GM18511 (cell line): ENCODE data around the gene PIK3AP1.
A peak's percentile ranks its signal among the peaks of the same experiment; 100 is the strongest.
"Not testable (repeated sequence)": the region's sequence is repeated elsewhere in the genome, so short reads cannot be mapped to it uniquely, and the experiment has no call there.

Experiments used
- ATAC-seq: cut with Tn5 transposase; IDR thresholded peaks from one replicate; pipeline ENCODE4 v1.9.1; 2021; ENCODE audit warnings: mild to moderate bottlenecking, moderate library complexity; ENCODE audit not compliant: unreplicated experiment

The PIK3AP1 gene, protein sequence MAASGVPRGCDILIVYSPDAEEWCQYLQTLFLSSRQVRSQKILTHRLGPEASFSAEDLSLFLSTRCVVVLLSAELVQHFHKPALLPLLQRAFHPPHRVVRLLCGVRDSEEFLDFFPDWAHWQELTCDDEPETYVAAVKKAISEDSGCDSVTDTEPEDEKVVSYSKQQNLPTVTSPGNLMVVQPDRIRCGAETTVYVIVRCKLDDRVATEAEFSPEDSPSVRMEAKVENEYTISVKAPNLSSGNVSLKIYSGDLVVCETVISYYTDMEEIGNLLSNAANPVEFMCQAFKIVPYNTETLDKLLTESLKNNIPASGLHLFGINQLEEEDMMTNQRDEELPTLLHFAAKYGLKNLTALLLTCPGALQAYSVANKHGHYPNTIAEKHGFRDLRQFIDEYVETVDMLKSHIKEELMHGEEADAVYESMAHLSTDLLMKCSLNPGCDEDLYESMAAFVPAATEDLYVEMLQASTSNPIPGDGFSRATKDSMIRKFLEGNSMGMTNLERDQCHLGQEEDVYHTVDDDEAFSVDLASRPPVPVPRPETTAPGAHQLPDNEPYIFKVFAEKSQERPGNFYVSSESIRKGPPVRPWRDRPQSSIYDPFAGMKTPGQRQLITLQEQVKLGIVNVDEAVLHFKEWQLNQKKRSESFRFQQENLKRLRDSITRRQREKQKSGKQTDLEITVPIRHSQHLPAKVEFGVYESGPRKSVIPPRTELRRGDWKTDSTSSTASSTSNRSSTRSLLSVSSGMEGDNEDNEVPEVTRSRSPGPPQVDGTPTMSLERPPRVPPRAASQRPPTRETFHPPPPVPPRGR

DNA sequence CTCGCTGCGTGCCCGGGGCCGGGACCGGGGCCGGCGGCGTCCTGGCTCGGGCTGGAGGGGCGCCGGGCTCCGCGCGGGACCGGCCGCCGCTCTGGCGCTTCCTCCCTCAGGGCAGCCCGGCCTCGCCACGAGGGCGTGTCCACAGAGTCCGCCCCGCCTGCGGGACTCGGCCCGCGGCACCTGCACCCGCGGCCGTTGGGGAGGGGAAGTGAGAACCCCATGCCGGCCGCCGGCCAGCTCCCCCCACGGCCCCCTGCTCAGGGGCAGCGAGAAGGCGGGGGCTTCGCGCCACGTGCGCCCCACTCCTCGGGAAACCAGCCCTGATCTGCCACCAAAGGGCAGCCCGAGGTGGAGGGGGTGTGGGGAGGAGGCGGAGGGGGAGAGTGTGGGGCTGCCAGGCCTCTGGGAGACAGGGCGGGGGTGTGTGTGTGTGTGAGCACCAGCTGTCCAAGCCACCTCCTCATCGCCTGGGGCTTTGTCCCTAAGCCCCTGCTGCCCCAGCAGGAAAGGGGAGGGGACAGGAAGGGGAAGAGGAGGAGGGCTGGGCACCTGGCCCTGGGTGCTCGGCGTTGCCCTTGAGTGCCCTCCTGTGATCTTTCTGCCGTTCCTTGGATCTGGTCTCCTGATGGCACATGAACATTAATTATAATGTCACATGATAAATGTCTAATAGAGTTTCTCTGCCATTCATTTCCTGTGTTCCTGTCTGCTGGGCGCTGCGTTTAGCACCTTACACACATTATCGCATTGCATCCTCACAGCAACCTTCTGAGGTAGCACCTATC lies at the start of gene PIK3AP1:
PIK3AP1 (minus strand) TSS at position 93 of the 785 bp plus-strand sequence. CDS start 120 bp downstream, outside the sequence.
- peak; percentile 79 for ATAC-seq

DNA sequence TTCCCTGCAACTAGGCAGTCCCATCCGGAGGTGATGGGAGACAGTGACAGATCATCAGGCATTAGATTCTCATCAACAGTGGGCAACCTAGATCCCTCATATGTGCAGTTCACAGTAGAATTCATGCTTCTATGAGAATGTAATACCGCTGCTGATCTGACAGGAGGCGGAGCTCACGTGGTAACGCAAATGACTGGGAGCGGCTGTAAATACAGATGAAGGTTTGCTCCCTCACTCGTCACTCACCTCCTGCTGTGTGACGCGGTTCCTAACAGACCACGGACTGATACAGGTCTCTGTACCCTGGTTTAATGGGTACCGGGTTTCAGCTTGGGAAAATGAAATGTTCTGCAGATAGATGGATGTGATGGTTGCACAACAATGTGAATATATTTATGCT lies 47.8 kb upstream of the PIK3AP1 start:
- no peak for ATAC-seq

DNA sequence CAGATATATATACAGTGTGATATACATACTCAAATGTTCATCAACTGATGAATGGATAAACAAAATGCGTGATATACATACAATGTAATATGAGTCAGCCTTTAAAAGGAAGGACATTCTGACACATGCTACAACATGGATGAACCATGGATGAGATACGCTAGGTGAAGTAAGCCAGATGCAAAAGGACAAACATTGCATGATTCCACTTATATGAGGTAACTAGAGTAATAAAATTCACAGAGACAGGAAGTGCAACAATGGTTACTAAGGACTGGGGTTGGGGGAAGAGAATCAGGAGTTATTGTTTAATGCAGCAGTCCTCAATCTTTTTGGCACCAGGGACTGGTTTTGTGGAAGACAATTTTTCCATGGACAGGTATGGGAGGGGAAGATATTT lies 47.3 kb upstream of the PIK3AP1 start:
- no peak for ATAC-seq

DNA sequence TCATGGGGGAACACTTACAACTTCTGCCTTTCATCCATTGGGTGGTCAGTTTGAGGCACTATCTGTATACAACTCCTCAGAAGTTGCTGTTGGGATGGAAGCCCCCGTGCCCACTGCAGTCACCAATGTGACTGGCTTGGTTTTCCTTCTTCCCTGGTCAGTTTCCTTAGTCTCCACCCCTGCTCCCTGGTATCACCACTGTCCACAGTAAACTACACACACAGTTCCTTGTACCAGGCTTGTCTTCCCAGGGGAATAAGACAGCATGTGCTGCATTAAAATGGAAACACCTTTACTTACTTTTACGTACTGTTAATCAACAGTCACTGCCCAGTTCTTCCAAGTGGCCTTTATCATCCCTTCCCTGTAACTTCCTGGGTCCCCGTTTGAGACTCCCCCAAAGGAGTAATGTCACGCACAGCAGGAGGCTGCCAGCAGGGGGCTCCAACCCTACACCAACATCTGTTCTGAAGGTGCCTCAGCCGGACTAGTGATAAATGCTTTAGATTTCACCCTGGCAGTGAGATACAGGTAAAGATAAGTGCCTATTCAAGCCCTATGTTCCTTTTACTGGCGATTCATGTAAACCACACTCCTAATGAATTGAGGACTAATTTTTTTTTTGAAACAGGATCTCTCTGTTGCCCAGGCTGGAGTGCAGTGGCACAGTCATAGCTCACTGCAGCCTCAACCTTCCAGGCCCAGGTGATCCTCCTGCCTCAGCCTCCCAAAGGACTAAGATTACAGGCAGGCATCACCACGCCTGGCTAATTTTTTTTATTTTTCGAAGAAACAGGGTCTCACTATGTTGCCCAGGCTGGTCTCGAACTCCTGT lies 45.3 kb upstream of the PIK3AP1 start:
- ATAC-seq = peak; percentile 57

DNA sequence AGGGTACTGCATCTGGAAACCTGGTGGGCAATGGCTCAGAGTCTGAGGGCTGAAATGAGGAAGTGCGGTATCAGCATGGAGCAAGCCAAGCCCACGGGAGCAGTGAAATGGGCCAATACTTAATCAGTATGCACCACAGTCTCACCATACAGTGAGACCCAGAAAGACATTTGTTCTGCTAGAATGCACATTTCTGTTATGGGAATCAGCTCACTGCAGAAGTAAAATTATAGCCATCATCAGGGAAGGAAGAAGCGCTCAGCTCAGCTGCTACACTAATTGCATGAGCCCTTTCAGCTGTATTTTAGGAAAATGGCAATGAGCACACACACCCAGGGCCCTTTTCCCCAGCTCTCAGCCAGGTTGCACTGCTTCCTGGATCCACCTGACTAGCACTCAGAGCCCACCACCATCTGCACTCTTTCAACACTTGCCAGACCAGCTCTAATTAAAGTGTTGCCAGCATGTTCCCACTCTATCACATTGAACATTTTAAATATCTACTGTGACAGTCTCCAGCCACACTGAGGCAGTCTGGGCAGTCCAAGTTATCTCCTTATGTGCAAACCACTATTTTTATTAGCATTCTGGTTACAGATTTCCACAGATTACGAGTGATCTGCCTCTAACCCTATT lies 44.2 kb upstream of the PIK3AP1 start:
- no peak for ATAC-seq

DNA sequence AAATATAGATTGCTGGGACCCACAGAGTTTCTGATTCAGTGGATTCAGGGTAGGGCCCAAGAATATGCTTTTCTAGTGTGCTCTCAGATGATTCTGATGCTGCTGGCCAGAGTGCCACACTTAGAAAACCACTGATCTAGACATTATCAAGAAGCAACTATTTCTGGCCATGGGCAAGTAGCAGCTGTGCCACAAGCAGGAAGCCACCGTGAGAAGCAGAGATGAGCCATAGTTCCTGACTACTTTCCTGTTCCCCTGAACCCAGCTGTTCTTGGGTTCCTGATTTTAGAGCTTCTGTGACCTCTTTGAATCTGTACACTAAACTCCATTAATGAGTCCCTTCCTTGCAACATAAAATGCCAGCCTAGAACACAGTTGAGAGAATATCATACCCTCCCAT lies 38.1 kb upstream of the PIK3AP1 start:
- ATAC-seq = peak; percentile 95

DNA sequence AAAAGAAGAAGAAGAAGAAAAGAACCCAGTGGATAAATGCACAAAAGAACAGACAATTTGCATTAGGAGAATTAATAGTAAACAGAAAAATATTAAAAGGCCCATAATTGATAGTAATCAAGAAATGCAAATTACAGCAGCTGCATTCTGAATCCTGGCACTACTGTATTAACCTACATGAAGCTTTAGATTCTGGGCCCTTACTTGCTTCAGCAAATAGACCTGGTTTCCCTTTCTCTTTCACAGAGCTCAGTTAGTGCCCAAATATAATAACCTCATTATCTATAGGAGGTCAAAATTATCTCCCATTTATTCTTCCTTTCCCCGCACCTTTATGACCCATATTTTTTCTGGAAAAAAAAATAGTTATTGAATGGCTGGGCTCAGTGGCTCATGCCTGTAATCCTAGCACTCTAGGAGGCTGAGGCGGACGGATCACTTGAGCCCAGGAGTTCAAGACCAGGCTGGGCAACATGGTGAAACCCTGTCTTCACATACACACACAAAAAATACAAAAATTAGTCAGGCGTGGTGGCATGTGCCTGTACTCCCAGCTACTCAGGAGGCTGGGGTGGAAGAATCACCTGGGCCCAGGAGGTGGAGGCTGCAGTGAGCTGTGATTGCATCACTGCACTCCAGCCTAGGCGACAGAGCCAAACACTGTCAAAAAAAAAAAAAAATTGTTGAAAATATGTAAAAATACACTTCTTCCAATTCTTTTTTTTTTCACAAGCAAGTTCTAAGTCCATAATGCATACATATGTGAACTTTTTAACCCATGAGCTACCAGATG lies 36.0 kb upstream of the PIK3AP1 start:
- no peak for ATAC-seq

DNA sequence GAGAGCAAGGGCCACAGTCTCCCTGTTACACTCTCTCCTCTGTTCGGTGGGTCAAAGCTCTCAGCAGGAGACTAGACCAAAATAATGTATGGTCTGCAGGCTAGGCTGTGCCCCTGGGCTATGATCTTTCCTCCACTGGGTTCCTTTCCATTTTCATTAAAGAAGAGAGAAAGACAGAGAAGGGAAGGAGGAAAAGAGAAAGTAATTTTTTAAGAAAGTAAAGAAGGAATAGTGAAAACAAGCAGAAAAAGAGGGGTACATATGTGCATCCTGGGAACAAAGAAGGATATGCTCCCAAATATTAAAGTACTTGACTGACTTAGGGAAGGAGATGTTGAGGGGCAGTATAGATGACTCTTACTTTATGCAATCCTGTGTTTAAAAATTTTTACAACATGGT lies 33.6 kb upstream of the PIK3AP1 start:
- ATAC-seq = no peak

DNA sequence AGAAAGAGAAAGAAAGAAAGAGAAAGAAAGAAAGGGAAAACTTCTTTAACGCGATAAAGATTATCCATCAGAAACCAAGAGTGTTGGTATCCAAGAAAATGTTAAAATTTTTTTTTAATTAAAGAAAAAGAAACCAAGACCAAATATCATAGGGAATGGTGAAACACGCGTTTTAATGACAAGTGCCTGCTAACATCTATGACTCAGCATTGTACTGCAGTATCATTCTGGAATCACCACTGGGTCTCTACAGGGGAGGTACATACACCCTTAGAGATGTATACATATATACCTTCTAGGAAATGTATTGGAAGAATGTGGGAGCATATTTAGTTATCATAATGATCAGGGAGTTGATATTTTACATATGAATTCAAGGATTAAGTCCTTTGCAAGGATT lies 32.1 kb upstream of the PIK3AP1 start:
- no peak for ATAC-seq

DNA sequence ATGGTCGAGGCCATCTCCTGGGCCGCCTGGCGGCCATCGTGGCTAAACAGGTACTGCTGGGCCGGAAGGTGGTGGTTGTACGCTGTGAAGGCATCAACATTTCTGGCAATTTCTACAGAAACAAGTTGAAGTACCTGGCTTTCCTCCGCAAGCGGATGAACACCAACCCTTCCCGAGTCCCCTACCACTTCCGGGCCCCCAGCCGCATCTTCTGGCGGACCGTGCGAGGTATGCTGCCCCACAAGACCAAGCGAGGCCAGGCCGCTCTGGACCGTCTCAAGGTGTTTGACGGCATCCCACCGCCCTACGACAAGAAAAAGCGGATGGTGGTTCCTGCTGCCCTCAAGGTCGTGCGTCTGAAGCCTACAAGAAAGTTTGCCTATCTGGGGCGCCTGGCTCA lies 30.0 kb upstream of the PIK3AP1 start:
- ATAC-seq = not testable (repeated sequence)

DNA sequence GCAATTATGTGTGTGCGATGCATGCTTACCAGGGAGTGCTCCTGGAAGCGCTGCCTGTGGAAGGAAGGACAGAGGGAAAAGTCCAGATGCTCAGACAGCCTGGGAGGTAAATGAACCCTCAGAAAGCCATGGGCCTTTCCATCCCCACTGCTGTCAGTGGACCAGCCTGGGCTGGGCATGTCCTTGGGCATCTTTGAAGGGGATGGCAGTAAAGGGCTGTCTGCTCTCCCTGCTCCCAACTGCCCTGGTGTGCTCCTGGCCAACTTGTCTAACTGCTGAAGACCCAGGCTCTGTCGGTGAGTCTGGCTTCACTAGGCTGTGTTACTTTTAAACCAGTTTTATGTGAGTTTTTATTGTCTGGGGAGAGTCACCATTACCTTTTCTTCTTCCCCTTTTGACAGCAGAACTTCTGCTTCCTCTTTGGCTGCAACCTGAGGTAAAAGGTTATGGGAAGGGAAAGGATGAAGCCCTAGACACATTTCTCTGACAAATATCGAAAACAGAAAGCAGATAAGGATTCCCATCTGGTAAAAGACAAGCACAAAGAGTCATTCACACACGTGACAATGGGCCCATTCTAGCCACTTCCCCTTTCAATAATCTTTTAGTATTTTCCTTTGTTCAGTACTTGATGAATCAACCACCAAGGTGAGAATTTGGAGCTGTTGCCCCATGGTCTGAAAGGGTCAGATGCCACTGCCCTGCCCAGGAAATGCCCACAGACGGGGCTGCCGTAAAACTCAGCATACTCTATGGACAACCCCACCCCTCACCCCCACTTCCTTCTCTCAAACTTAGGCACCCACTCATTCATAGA lies 27.6 kb upstream of the PIK3AP1 start:
- ATAC-seq = peak; percentile 92

DNA sequence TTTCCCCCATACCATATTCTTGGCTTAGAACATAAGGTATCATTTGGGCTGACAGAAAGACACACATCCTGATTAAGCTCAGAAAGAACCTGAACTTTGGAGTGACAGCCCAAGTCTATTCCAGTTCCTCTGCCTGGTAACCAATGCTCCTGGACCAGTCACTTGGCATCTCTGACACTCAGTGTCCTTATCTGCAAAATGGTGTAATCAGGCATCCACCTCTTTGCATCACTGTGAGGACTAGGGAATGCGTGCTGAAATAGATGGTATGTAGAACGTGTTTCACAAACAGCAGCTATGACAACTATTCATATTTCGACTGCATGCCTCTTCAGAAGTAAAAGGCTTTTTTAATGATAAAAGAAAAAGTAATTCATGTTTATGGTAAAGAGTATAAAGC lies 26.2 kb upstream of the PIK3AP1 start:
- no peak for ATAC-seq

DNA sequence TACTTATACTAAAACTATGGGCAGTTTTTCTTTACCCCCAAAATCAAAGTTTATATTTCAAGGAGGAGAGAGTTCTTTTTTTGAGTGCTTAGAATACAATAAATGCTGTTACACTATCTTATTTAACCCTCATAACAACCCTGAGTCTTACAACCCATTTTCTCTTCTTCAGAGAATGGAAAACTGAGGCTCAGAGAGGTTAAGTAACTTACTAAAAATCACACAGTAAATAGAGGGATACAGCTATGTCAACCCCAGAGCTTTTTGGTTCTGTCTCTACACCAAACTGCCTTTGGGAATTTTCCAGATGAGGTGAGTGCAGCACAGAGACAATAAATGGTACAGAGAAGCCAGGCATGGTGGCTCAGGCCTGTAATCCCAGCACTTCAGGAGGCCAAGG lies 25.6 kb upstream of the PIK3AP1 start:
- no peak for ATAC-seq

DNA sequence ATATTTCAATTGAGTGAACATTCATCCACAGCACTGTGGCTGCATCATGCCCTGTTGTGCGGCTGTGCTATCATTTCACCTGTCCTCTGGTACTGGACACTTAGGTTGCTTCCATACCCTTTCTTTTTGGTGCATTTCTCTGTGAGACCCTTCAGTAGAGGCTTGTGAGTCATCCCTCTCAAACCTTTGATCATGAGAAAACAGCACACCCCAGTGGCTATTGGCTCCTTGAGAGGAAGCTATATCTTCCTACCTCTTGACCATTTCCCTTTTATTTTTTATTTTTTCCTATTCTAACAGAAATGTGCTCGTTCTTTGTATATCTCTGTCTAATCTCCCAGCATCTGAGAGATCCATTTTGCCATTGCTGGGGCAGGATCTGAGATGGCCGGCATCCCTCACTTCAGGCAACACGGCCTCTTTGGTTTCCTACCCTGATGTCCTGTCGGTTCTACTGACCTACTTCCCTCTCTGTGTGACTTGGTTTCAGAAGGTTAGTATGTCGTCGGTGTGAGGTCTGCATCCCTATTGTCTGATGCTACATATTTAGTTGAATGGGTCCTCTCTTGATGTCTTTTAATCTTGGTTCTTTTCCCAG lies 23.8 kb upstream of the PIK3AP1 start:
- ATAC-seq = peak; percentile 41

DNA sequence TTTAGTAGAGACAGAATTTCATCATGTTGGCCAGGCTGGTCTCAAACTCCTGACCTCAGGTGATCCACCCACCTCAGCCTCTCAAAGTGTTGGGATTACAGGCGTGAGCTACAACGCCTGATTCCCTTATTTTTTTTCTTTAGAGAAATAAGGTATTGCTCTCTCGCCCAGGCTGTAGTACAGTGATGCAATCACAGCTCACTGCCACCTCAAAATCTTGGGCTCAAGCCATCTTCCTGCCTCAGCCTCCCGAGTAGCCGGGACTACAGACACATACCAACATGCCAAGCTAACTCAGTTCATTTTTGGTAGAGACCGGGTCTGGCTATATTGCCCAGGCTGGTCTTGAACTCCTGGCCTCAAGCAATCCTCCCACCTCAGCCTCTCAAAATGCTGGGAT lies 21.2 kb upstream of the PIK3AP1 start:
- ATAC-seq = not testable (repeated sequence)

DNA sequence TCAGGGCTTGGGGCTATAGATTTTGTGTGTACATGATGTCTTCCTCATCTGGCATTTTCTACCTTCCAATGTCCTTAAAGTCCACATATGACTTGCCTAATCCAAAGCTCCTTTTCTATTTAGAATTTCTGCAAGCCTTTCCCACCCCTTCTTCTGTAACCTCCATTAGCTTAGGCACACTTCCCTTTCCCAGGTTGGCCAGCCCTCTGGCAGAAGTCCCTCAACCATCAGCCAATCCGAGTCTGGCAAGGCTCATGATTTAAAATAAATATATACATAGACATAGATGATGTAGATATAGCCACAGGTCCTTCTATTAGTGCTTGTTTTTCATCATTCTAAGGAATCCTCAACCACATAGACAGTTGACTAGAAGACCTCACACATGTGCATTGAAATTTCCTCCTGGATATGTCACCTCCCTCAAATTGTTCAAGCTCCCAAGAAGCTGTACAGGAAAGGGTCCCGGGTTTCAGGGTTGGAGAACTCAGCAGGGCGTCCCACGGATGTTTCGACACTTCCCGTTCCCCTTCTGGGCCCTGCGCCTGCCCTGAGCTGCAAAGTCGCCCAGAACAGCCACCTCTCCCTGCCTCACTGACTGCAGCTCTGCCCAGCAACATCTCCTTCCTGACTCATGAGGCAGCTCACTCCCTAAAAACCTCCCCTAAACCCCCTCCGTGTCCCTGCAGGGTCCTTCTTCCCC lies 20.4 kb upstream of the PIK3AP1 start:
- no peak for ATAC-seq

DNA sequence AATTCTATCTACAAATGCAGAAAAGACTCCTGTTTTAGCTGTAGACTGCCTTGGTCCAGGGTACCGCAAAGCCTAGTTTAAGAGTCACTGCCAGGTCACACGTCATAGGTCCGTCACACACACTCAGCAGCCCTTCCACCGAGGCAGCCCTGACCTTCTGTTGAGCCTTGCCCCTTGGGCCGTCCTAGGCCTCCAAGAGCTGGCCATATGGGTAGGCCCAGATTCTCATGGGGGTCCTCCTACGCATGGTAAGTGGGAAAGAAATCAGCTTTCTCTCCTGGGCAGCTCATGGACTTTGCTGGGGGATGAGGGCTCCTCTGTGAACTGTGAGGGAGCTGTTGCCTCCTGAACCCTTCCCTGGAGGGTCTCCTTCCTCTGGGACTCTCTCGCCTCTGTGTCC lies 19.8 kb upstream of the PIK3AP1 start:
- ATAC-seq = no peak
